ENCODE data around the gene RFT1.

RFT1 gene

GRCh38 chr3:53137221-53137620 lies 7.0 kb upstream of the RFT1 start:
- Histone ChIP-seq H3K27ac (ENCODE audit: low read depth, low read length, severe bottlenecking) (no peak overlapping the region), H3K36me3 (ENCODE audit: control insufficient read depth, insufficient read depth, low read length) (no peaks in the 10 kb centered on the region), H3K9me3 (ENCODE audit: control insufficient read depth, low read length) (no peaks in the 10 kb centered on the region), H3K4me1 (ENCODE audit: control insufficient read depth, insufficient read depth, low read length, poor library complexity, severe bottlenecking) (no peaks in the 10 kb centered on the region), H3K4me3 (ENCODE audit: extremely low read depth, insufficient read depth, low read length, poor library complexity, severe bottlenecking) (no peak overlapping the region)
- 92 to 100% methylated on average over 1 to 2 of the region's 2 CpGs for WGBS, 2 experiments (ENCODE audit: insufficient coverage in 2 of 2)

- no peaks in the 10 kb centered on the region for H3K4me1 ChIP-seq (ENCODE audit: control insufficient read depth, insufficient read depth, low read length, poor library complexity, severe bottlenecking)
- H3K36me3 ChIP-seq (ENCODE audit: control insufficient read depth, insufficient read depth, low read length) = no peaks in the 10 kb centered on the region
- H3K27ac ChIP-seq (ENCODE audit: low read depth, low read length, severe bottlenecking) = no peak overlapping the region
- no peak overlapping the region for H3K4me3 ChIP-seq (ENCODE audit: extremely low read depth, insufficient read depth, low read length, poor library complexity, severe bottlenecking)
- H3K9me3 ChIP-seq (ENCODE audit: control insufficient read depth, low read length) = no peaks in the 10 kb centered on the region
- WGBS, 2 experiments (ENCODE audit: insufficient coverage in 2 of 2) = 18 to 34% methylated on average over 3 to 6 of the region's 6 CpGs
Measured at GRCh38 chr3:53134631-53135232, 4.5 kb upstream of the RFT1 start.

- WGBS, 2 experiments (ENCODE audit: insufficient coverage in 2 of 2) = 64 to 74% methylated on average over 4 to 5 of the region's 5 CpGs
- H3K9me3 ChIP-seq (ENCODE audit: control insufficient read depth, low read length) = no peaks in the 10 kb centered on the region
- H3K36me3 ChIP-seq (ENCODE audit: control insufficient read depth, insufficient read depth, low read length) = no peaks in the 10 kb centered on the region
- H3K27ac ChIP-seq (ENCODE audit: low read depth, low read length, severe bottlenecking) = no peak overlapping the region
- H3K4me3 ChIP-seq (ENCODE audit: extremely low read depth, insufficient read depth, low read length, poor library complexity, severe bottlenecking) = no peak overlapping the region
- H3K4me1 ChIP-seq (ENCODE audit: control insufficient read depth, insufficient read depth, low read length, poor library complexity, severe bottlenecking) = no peaks in the 10 kb centered on the region
Measured at GRCh38 chr3:53132347-53132746, 2.1 kb upstream of the RFT1 start.

GRCh38 chr3:53131096-53131495 lies 861 bp upstream of the RFT1 start:
- Histone ChIP-seq H3K9me3 (ENCODE audit: control insufficient read depth, low read length) (no peaks in the 10 kb centered on the region), H3K4me3 (ENCODE audit: extremely low read depth, insufficient read depth, low read length, poor library complexity, severe bottlenecking) (peak overlapping the region; percentile 86), H3K36me3 (ENCODE audit: control insufficient read depth, insufficient read depth, low read length) (peaks cover 1% of the 10 kb centered on the region), H3K4me1 (ENCODE audit: control insufficient read depth, insufficient read depth, low read length, poor library complexity, severe bottlenecking) (no peaks in the 10 kb centered on the region), H3K27ac (ENCODE audit: low read depth, low read length, severe bottlenecking) (no peak overlapping the region)
- 96 to 97% methylated on average over 3 to 4 of the region's 4 CpGs for WGBS, 2 experiments (ENCODE audit: insufficient coverage in 2 of 2)

GRCh38 chr3:53129344-53129743 lies 891 bp downstream of the RFT1 start:
- no peak overlapping the region for H3K27ac ChIP-seq (ENCODE audit: low read depth, low read length, severe bottlenecking)
- H3K36me3 ChIP-seq (ENCODE audit: control insufficient read depth, insufficient read depth, low read length) = peaks cover 19% of the 10 kb centered on the region
- 92 to 93% methylated on average over 3 of the region's 3 CpGs for WGBS, 2 experiments (ENCODE audit: insufficient coverage in 2 of 2)
- H3K9me3 ChIP-seq (ENCODE audit: control insufficient read depth, low read length) = no peaks in the 10 kb centered on the region
- peak overlapping the region; percentile 86 for H3K4me3 ChIP-seq (ENCODE audit: extremely low read depth, insufficient read depth, low read length, poor library complexity, severe bottlenecking)
- no peaks in the 10 kb centered on the region for H3K4me1 ChIP-seq (ENCODE audit: control insufficient read depth, insufficient read depth, low read length, poor library complexity, severe bottlenecking)

GRCh38 chr3:53126601-53127000 lies 3.6 kb downstream of the RFT1 start:
- Histone ChIP-seq H3K36me3 (ENCODE audit: control insufficient read depth, insufficient read depth, low read length) (peaks cover 43% of the 10 kb centered on the region), H3K4me3 (ENCODE audit: extremely low read depth, insufficient read depth, low read length, poor library complexity, severe bottlenecking) (no peak overlapping the region), H3K9me3 (ENCODE audit: control insufficient read depth, low read length) (no peaks in the 10 kb centered on the region), H3K27ac (ENCODE audit: low read depth, low read length, severe bottlenecking) (no peak overlapping the region), H3K4me1 (ENCODE audit: control insufficient read depth, insufficient read depth, low read length, poor library complexity, severe bottlenecking) (no peaks in the 10 kb centered on the region)
- 50% methylated on average over 1 of the region's 2 CpGs; no CpG with 5 or more reads in 1 of the 2 experiments for WGBS, 2 experiments (ENCODE audit: insufficient coverage in 2 of 2)

- peaks cover 69% of the 10 kb centered on the region for H3K36me3 ChIP-seq (ENCODE audit: control insufficient read depth, insufficient read depth, low read length)
- H3K9me3 ChIP-seq (ENCODE audit: control insufficient read depth, low read length) = no peaks in the 10 kb centered on the region
- H3K4me3 ChIP-seq (ENCODE audit: extremely low read depth, insufficient read depth, low read length, poor library complexity, severe bottlenecking) = no peak overlapping the region
- H3K4me1 ChIP-seq (ENCODE audit: control insufficient read depth, insufficient read depth, low read length, poor library complexity, severe bottlenecking) = no peaks in the 10 kb centered on the region
- H3K27ac ChIP-seq (ENCODE audit: low read depth, low read length, severe bottlenecking) = no peak overlapping the region
- 92 to 97% methylated on average over 6 of the region's 6 CpGs for WGBS, 2 experiments (ENCODE audit: insufficient coverage in 2 of 2)
Measured at GRCh38 chr3:53123953-53124352, 6.3 kb downstream of the RFT1 start.

- H3K4me1 ChIP-seq (ENCODE audit: control insufficient read depth, insufficient read depth, low read length, poor library complexity, severe bottlenecking) = no peaks in the 10 kb centered on the region
- H3K36me3 ChIP-seq (ENCODE audit: control insufficient read depth, insufficient read depth, low read length) = peaks cover 73% of the 10 kb centered on the region
- no peak overlapping the region for H3K4me3 ChIP-seq (ENCODE audit: extremely low read depth, insufficient read depth, low read length, poor library complexity, severe bottlenecking)
- H3K9me3 ChIP-seq (ENCODE audit: control insufficient read depth, low read length) = no peaks in the 10 kb centered on the region
- WGBS, 2 experiments (ENCODE audit: insufficient coverage in 2 of 2) = 97 to 100% methylated on average over 5 to 7 of the region's 8 CpGs
- H3K27ac ChIP-seq (ENCODE audit: low read depth, low read length, severe bottlenecking) = no peak overlapping the region
Measured at GRCh38 chr3:53123510-53123909, 6.7 kb downstream of the RFT1 start.

GRCh38 chr3:53122933-53123305 lies 7.3 kb downstream of the RFT1 start:
- H3K9me3 ChIP-seq (ENCODE audit: control insufficient read depth, low read length) = no peaks in the 10 kb centered on the region
- no peak overlapping the region for H3K27ac ChIP-seq (ENCODE audit: low read depth, low read length, severe bottlenecking)
- H3K36me3 ChIP-seq (ENCODE audit: control insufficient read depth, insufficient read depth, low read length) = peaks cover 78% of the 10 kb centered on the region
- 80 to 100% methylated on average over 1 of the region's 1 CpG for WGBS, 2 experiments (ENCODE audit: insufficient coverage in 2 of 2)
- no peak overlapping the region for H3K4me3 ChIP-seq (ENCODE audit: extremely low read depth, insufficient read depth, low read length, poor library complexity, severe bottlenecking)
- no peaks in the 10 kb centered on the region for H3K4me1 ChIP-seq (ENCODE audit: control insufficient read depth, insufficient read depth, low read length, poor library complexity, severe bottlenecking)

- Histone ChIP-seq H3K4me1 (ENCODE audit: control insufficient read depth, insufficient read depth, low read length, poor library complexity, severe bottlenecking) (no peaks in the 10 kb centered on the region), H3K4me3 (ENCODE audit: extremely low read depth, insufficient read depth, low read length, poor library complexity, severe bottlenecking) (no peak overlapping the region), H3K36me3 (ENCODE audit: control insufficient read depth, insufficient read depth, low read length) (peaks cover 83% of the 10 kb centered on the region), H3K9me3 (ENCODE audit: control insufficient read depth, low read length) (no peaks in the 10 kb centered on the region), H3K27ac (ENCODE audit: low read depth, low read length, severe bottlenecking) (no peak overlapping the region)
- WGBS, 2 experiments (ENCODE audit: insufficient coverage in 2 of 2) = 100% methylated on average over 3 to 4 of the region's 4 CpGs
Measured at GRCh38 chr3:53122255-53122932, 7.8 kb downstream of the RFT1 start.

GRCh38 chr3:53120336-53120735 lies 9.9 kb downstream of the RFT1 start:
- 96 to 97% methylated on average over 3 of the region's 5 CpGs for WGBS, 2 experiments (ENCODE audit: insufficient coverage in 2 of 2)
- Histone ChIP-seq H3K36me3 (ENCODE audit: control insufficient read depth, insufficient read depth, low read length) (peaks cover 83% of the 10 kb centered on the region), H3K27ac (ENCODE audit: low read depth, low read length, severe bottlenecking) (no peak overlapping the region), H3K4me3 (ENCODE audit: extremely low read depth, insufficient read depth, low read length, poor library complexity, severe bottlenecking) (no peak overlapping the region), H3K9me3 (ENCODE audit: control insufficient read depth, low read length) (no peaks in the 10 kb centered on the region), H3K4me1 (ENCODE audit: control insufficient read depth, insufficient read depth, low read length, poor library complexity, severe bottlenecking) (no peaks in the 10 kb centered on the region)

Measured in mesodermal cell (in vitro differentiated cells).